Activated T-helper 1 cell treated with anti-CD3 and anti-CD28 coated beads, Interleukin-12 subunit alpha, Interleukin-12 subunit beta, Interleukin-2, Interleukin-4 antibody, amounts not matched to agents 30 ng/mL and 10 ng/mL and 1 ng/mL, durations not matched to agents 14 hours and 24 hours and 36 hours (primary cell): ENCODE data around the gene ISOC2. TPM values are rescaled to one million over a fixed set of nuclear protein-coding genes. Genes with fewer than 3 reads are reported as not detected.

ENCODE experiments used
- DNase-seq: peaks from one replicate; pipeline ENCODE4 v3.0.0; 2021; ENCODE audit warnings: low spot score
- H3K27ac Mint-ChIP-seq: one replicate; pipeline ENCODE4 v1.8.0; 2021; ENCODE audit warnings: mild to moderate bottlenecking, mixed read lengths
- H3K27me3 Mint-ChIP-seq: one replicate; pipeline ENCODE4 v1.8.0; 2022; ENCODE audit warnings: mild to moderate bottlenecking, moderate library complexity, mixed read lengths; ENCODE audit not compliant: insufficient read depth
- H3K36me3 Mint-ChIP-seq: one replicate; pipeline ENCODE4 v1.8.0; 2021; ENCODE audit warnings: low read depth, mixed read lengths
- H3K4me1 Mint-ChIP-seq: one replicate; pipeline ENCODE4 v1.8.0; 2021; ENCODE audit warnings: low read depth, mixed read lengths
- H3K4me3 Mint-ChIP-seq: one replicate; pipeline ENCODE4 v1.8.0; 2021; ENCODE audit warnings: mild to moderate bottlenecking, moderate library complexity, mixed read lengths
- H3K9me3 Mint-ChIP-seq: one replicate; pipeline ENCODE4 v1.8.0; 2021; ENCODE audit warnings: mixed read lengths
- intact Hi-C: fragments of 100-400 bp; cut with micrococcal nuclease; formaldehyde crosslinking; loops from one replicate; pipeline ENCODE4 v1.15.1; 2024
- total RNA-seq: library from RNA; stranded (reverse); gene quantifications from 2 replicates; pipeline ENCODE4 v1.2.3, GENCODE V29; 2022

The ISOC2 gene
- total RNA-seq, 1 donor from 2014 or later = 34.3 TPM

- no peaks in the 10 kb centered on the region for H3K36me3 Mint-ChIP-seq
- no peak for DNase-seq
- intact Hi-C loops = loop anchor here (5.0 kb wide), 1 partner anchor 282 kb away; no protein-coding TSS in a partner anchor
- H3K4me3 Mint-ChIP-seq = no peak overlapping the region
- H3K27ac Mint-ChIP-seq = no peak overlapping the region
- H3K4me1 Mint-ChIP-seq = peaks cover 10% of the 10 kb centered on the region
- no peaks in the 10 kb centered on the region for H3K9me3 Mint-ChIP-seq
- peaks cover 62% of the 10 kb centered on the region for H3K27me3 Mint-ChIP-seq
Observed at GRCh38 chr19:55443824-55444480, 17.5 kb downstream of the ISOC2 start.

- H3K27me3 Mint-ChIP-seq = peaks cover 64% of the 10 kb centered on the region
- H3K4me1 Mint-ChIP-seq = peaks cover 10% of the 10 kb centered on the region
- no peak for DNase-seq
- no peak within 1 kb of the TSS for H3K4me3 Mint-ChIP-seq
- no peaks in the 10 kb centered on the region for H3K36me3 Mint-ChIP-seq
- H3K27ac Mint-ChIP-seq = no peak within 1 kb of the TSS
- intact Hi-C loops = loop anchor here (5.0 kb wide), 1 partner anchor 281 kb away; no protein-coding TSS in a partner anchor
- H3K9me3 Mint-ChIP-seq = no peaks in the 10 kb centered on the region
Observed at GRCh38 chr19:55443045-55443823, 18.2 kb downstream of the ISOC2 start, which contains the start of gene SHISA7. Gene SHISA7, minus strand, starts transcription at chr19:55443300. Its CDS starts 437 bp downstream, at chr19:55442863.

GRCh38 chr19:55442372-55442961, 19.0 kb downstream of the ISOC2 start:
- Mint-ChIP-seq H3K9me3 (no peaks in the 10 kb centered on the region), H3K4me3 (no peak overlapping the region), H3K27me3 (peaks cover 64% of the 10 kb centered on the region), H3K4me1 (peaks cover 10% of the 10 kb centered on the region), H3K36me3 (no peaks in the 10 kb centered on the region), H3K27ac (no peak overlapping the region)
- DNase-seq = no peak
- intact Hi-C loops = loop anchor here (5.0 kb wide), 1 partner anchor 280 kb away; no protein-coding TSS in a partner anchor

- Mint-ChIP-seq H3K27ac (no peak overlapping the region), H3K27me3 (peaks cover 64% of the 10 kb centered on the region), H3K4me1 (peaks cover 15% of the 10 kb centered on the region), H3K4me3 (no peak overlapping the region), H3K36me3 (no peaks in the 10 kb centered on the region), H3K9me3 (no peaks in the 10 kb centered on the region)
- no peak for DNase-seq
- intact Hi-C loops = loop anchor here (5.0 kb wide), 1 partner anchor 280 kb away; no protein-coding TSS in a partner anchor
Observed at GRCh38 chr19:55441692-55442321, 19.6 kb downstream of the ISOC2 start.

GRCh38 chr19:55441319-55441691, 20.1 kb downstream of the ISOC2 start:
- H3K4me3 Mint-ChIP-seq = no peak overlapping the region
- H3K9me3 Mint-ChIP-seq = no peaks in the 10 kb centered on the region
- peaks cover 17% of the 10 kb centered on the region for H3K4me1 Mint-ChIP-seq
- H3K36me3 Mint-ChIP-seq = no peaks in the 10 kb centered on the region
- H3K27me3 Mint-ChIP-seq = peaks cover 66% of the 10 kb centered on the region
- no peak for DNase-seq
- no peak overlapping the region for H3K27ac Mint-ChIP-seq
- intact Hi-C loops = loop anchor here (5.0 kb wide), 1 partner anchor 279 kb away; no protein-coding TSS in a partner anchor

- Mint-ChIP-seq H3K36me3 (no peaks in the 10 kb centered on the region), H3K27ac (peak overlapping the region; percentile 2), H3K9me3 (no peaks in the 10 kb centered on the region), H3K4me3 (no peak overlapping the region), H3K4me1 (peaks cover 17% of the 10 kb centered on the region), H3K27me3 (peaks cover 61% of the 10 kb centered on the region)
- intact Hi-C loops = loop anchor here (5.0 kb wide), 1 partner anchor 278 kb away; no protein-coding TSS in a partner anchor
- DNase-seq = no peak
Observed at GRCh38 chr19:55440411-55441105, 20.9 kb downstream of the ISOC2 start.

GRCh38 chr19:55439052-55439451, 22.4 kb downstream of the ISOC2 start:
- H3K27me3 Mint-ChIP-seq = peaks cover 47% of the 10 kb centered on the region
- no peak overlapping the region for H3K4me3 Mint-ChIP-seq
- peaks cover 17% of the 10 kb centered on the region for H3K4me1 Mint-ChIP-seq
- H3K9me3 Mint-ChIP-seq = no peaks in the 10 kb centered on the region
- H3K27ac Mint-ChIP-seq = no peak overlapping the region
- no peak for DNase-seq
- no peaks in the 10 kb centered on the region for H3K36me3 Mint-ChIP-seq
- intact Hi-C loops = no loop called here

GRCh38 chr19:55437410-55437809, 24.0 kb downstream of the ISOC2 start:
- H3K36me3 Mint-ChIP-seq = no peaks in the 10 kb centered on the region
- peaks cover 34% of the 10 kb centered on the region for H3K27me3 Mint-ChIP-seq
- H3K4me1 Mint-ChIP-seq = peaks cover 17% of the 10 kb centered on the region
- no peak for DNase-seq
- no peaks in the 10 kb centered on the region for H3K9me3 Mint-ChIP-seq
- intact Hi-C loops = no loop called here
- H3K27ac Mint-ChIP-seq = no peak overlapping the region
- no peak overlapping the region for H3K4me3 Mint-ChIP-seq

- H3K27me3 Mint-ChIP-seq = peaks cover 31% of the 10 kb centered on the region
- H3K4me1 Mint-ChIP-seq = peaks cover 17% of the 10 kb centered on the region
- H3K36me3 Mint-ChIP-seq = no peaks in the 10 kb centered on the region
- intact Hi-C loops = no loop called here
- no peaks in the 10 kb centered on the region for H3K9me3 Mint-ChIP-seq
- no peak overlapping the region for H3K4me3 Mint-ChIP-seq
- DNase-seq = no peak
- H3K27ac Mint-ChIP-seq = no peak overlapping the region
Observed at GRCh38 chr19:55436847-55437246, 24.6 kb downstream of the ISOC2 start.

GRCh38 chr19:55435020-55435419, 26.4 kb downstream of the ISOC2 start:
- no peak overlapping the region for H3K4me3 Mint-ChIP-seq
- peaks cover 7% of the 10 kb centered on the region for H3K4me1 Mint-ChIP-seq
- intact Hi-C loops = no loop called here
- no peaks in the 10 kb centered on the region for H3K36me3 Mint-ChIP-seq
- H3K27me3 Mint-ChIP-seq = peaks cover 18% of the 10 kb centered on the region
- H3K27ac Mint-ChIP-seq = no peak overlapping the region
- DNase-seq = no peak
- H3K9me3 Mint-ChIP-seq = no peaks in the 10 kb centered on the region

- Mint-ChIP-seq H3K27me3 (peaks cover 13% of the 10 kb centered on the region), H3K4me1 (peaks cover 7% of the 10 kb centered on the region), H3K36me3 (no peaks in the 10 kb centered on the region), H3K9me3 (no peaks in the 10 kb centered on the region), H3K4me3 (no peak overlapping the region), H3K27ac (no peak overlapping the region)
- DNase-seq = no peak
- intact Hi-C loops = no loop called here
Observed at GRCh38 chr19:55434356-55434919, 27.0 kb downstream of the ISOC2 start.

GRCh38 chr19:55433292-55433691, 28.1 kb downstream of the ISOC2 start:
- H3K4me3 Mint-ChIP-seq = no peak overlapping the region
- no peaks in the 10 kb centered on the region for H3K36me3 Mint-ChIP-seq
- DNase-seq = no peak
- no peaks in the 10 kb centered on the region for H3K9me3 Mint-ChIP-seq
- peaks cover 7% of the 10 kb centered on the region for H3K4me1 Mint-ChIP-seq
- no peak overlapping the region for H3K27ac Mint-ChIP-seq
- intact Hi-C loops = no loop called here
- peaks cover 6% of the 10 kb centered on the region for H3K27me3 Mint-ChIP-seq
